NT2/D1 (cell line): ENCODE measurements around the gene KIFC3.

Source experiments
- SUZ12 ChIP-seq: IDR thresholded peaks from 2 replicates; pipeline ENCODE4 v1.6.1; 2011; ENCODE audit not compliant: insufficient read length, insufficient read depth; ENCODE audit errors: extremely low read depth
- YY1 ChIP-seq: IDR thresholded peaks from 2 replicates; pipeline ENCODE4 v1.6.1; 2011; ENCODE audit not compliant: insufficient read length, insufficient read depth

DNA sequence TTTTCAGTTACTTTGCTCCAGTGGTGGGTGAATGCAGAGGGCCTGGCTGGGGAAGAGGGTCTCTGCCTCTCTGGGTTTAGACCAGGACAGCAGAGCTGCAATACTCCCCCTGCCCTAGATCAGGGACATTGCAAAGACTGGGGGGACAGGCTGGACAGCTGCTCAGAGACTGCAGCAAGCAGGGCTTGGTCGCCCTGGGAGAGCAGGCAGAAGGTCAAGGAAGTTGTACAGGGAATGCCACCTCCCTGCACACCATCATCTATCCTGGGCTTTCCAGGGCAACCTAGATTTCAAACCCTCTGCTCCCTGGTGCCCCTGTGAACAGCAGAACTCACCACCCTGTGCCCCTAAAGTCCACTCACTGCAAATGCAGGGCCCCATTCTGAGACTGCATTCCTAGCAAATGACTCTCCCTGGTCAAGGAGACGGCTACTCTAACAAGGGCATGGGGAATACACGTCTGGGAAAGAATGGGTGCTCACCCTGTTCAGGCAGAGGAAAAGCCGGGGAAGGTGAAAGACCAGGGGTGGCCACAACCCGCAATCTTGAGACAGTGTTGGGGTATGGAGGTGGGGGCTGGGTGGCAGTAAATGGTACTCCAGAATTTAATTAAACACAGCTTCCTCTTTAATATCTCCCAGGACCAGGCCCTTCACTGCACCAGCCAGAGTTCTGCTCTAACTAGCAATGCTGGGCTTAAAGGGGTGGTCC is 1.0 kb downstream of the KIFC3 start:
- TF ChIP-seq YY1 (no peak), SUZ12 (no peak)
